Measurements from ENCODE around the gene LPCAT3.

- TF ChIP-seq CTCF (tag by site-specific recombination; IDR thresholded peaks at IDR 0.05) (no peak), ZNF530 (tag by site-specific recombination; IDR thresholded peaks at IDR 0.05; ENCODE audit: low read depth) (no peak), KLF1 (tag by site-specific recombination; IDR thresholded peaks at IDR 0.05) (no peak), ZNF324 (tag by site-specific recombination; IDR thresholded peaks at IDR 0.05) (no peak), ZNF776 (tag by site-specific recombination; IDR thresholded peaks at IDR 0.05; ENCODE audit: borderline replicate concordance) (no peak), ZNF239 (tag by site-specific recombination; IDR thresholded peaks at IDR 0.05) (no peak), ZNF155 (tag by site-specific recombination; IDR thresholded peaks at IDR 0.05) (no peak), ZNF670 (tag by site-specific recombination; IDR thresholded peaks at IDR 0.05; ENCODE audit: low read depth) (no peak), ZNF335 (tag by site-specific recombination; conservative IDR thresholded peaks at IDR 0.05) (no peak), ZNF830 (tag by site-specific recombination; IDR thresholded peaks at IDR 0.05; ENCODE audit: low read depth) (no peak), ZBTB1 (tag by site-specific recombination; IDR thresholded peaks at IDR 0.05) (no peak), EGR2 (tag by site-specific recombination; IDR thresholded peaks at IDR 0.05; ENCODE audit: low read depth) (no peak)
These were observed 62.1 kb downstream of the LPCAT3 start for GRCh38 chr12:6956021-6956727.

All from HEK293 (cell line).